Germinal center (tissue), 1 donor: ENCODE results near the gene TFPI.
"Not testable (repeated sequence)": the region's sequence is repeated elsewhere in the genome, so short reads cannot be mapped to it uniquely, and the experiment has no call there.

Experiments
- DNase-seq: peaks from one replicate; pipeline ENCODE4 v3.0.0; 2012; ENCODE audit warnings: mixed read lengths, low spot score

TFPI gene

GRCh38 chr2:187554011-187554703, at the start of gene TFPI:
Gene TFPI, minus strand, starts transcription at chr2:187554435. Its CDS starts 50,667 bp downstream, at chr2:187503768.
- no peak for DNase-seq

- no peak for DNase-seq
Measured at GRCh38 chr2:187594801-187595200, 40.6 kb upstream of the TFPI start.

GRCh38 chr2:187593697-187594096, 39.5 kb upstream of the TFPI start:
- DNase-seq: no peak

- no peak for DNase-seq
Measured at GRCh38 chr2:187593098-187593497, 38.9 kb upstream of the TFPI start.

- DNase-seq: no peak
Measured at GRCh38 chr2:187590175-187590574, 35.9 kb upstream of the TFPI start.

GRCh38 chr2:187586011-187586641, 31.9 kb upstream of the TFPI start:
- no peak for DNase-seq

GRCh38 chr2:187581125-187581896, 27.1 kb upstream of the TFPI start:
- DNase-seq: peak; percentile 1

- DNase-seq: no peak
Measured at GRCh38 chr2:187580462-187581124, 26.4 kb upstream of the TFPI start.

- no peak for DNase-seq
Measured at GRCh38 chr2:187577310-187577709, 23.1 kb upstream of the TFPI start.

GRCh38 chr2:187576906-187577305, 22.7 kb upstream of the TFPI start:
- no peak for DNase-seq

- DNase-seq: no peak
Measured at GRCh38 chr2:187575751-187576067, 21.5 kb upstream of the TFPI start.

- no peak for DNase-seq
Measured at GRCh38 chr2:187574969-187575750, 20.9 kb upstream of the TFPI start.

- no peak for DNase-seq
Measured at GRCh38 chr2:187573722-187574121, 19.5 kb upstream of the TFPI start.

GRCh38 chr2:187571996-187572395, 17.8 kb upstream of the TFPI start:
- DNase-seq: not testable (repeated sequence)

- no peak for DNase-seq
Measured at GRCh38 chr2:187569571-187569970, 15.3 kb upstream of the TFPI start.

GRCh38 chr2:187569042-187569441, 14.8 kb upstream of the TFPI start:
- no peak for DNase-seq

- no peak for DNase-seq
Measured at GRCh38 chr2:187567126-187567525, 12.9 kb upstream of the TFPI start.

GRCh38 chr2:187566712-187567111, 12.5 kb upstream of the TFPI start:
- no peak for DNase-seq

- DNase-seq: no peak
Measured at GRCh38 chr2:187566266-187566665, 12.0 kb upstream of the TFPI start.

GRCh38 chr2:187565618-187566017, 11.4 kb upstream of the TFPI start:
- not testable (repeated sequence) for DNase-seq

- DNase-seq: not testable (repeated sequence)
Measured at GRCh38 chr2:187556493-187556892, 2.3 kb upstream of the TFPI start.

GRCh38 chr2:187554704-187555082, 458 bp upstream of the TFPI start:
- DNase-seq: no peak
